HG03095 (cell line): ENCODE measurements around the gene NDUFS2.
A peak's percentile ranks its signal among the peaks of the same experiment; 100 is the strongest.

Source experiments
- ATAC-seq: cut with Tn5 transposase; IDR thresholded peaks from one replicate; pipeline ENCODE4 v1.9.1; 2021; ENCODE audit warnings: moderate library complexity; ENCODE audit not compliant: unreplicated experiment

Gene NDUFS2

DNA sequence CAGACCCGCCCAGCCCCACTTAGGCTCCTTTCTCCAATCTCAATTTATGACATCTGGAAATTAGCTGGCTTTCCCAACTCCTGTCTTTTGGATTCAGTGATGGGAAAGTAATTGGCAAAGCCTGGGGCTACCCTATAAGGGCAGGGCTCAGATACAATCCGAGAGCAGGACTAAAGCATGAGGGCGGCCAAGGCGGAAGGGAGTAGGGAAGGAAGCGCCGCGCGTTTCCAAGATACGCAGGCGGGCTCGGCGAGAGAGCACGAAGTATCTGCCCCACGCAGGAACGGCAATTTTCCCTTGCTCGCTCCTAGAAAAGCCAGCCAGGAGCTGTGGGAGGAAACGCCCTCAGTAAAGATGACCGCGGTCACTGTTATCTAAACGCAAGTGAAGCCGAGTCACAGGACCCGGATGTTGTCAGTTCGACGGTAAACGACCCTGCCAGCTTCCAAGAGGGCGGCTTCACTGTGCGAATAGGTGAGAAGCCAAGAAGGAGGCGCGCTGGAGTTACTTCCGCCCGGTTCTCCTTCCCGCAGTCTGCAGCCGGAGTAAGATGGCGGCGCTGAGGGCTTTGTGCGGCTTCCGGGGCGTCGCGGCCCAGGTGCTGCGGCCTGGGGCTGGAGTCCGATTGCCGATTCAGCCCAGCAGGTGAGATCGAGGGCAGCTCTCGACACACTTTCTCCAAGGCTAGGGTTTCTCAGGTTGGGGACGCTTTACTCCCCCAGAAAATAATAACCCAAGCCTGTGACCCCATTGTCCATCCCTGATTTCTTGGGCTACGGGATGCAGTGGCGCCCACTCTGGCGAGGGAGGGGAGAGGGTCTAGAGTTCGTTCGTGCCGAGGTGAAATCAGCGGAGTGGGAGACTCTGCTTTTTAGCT, at the start of gene NDUFS2:
Gene NDUFS2 (plus strand): TSS at position 532 of the 877 bp plus-strand sequence. CDS start 19 bp downstream, at position 551.
- ATAC-seq, result peak; percentile 92

DNA sequence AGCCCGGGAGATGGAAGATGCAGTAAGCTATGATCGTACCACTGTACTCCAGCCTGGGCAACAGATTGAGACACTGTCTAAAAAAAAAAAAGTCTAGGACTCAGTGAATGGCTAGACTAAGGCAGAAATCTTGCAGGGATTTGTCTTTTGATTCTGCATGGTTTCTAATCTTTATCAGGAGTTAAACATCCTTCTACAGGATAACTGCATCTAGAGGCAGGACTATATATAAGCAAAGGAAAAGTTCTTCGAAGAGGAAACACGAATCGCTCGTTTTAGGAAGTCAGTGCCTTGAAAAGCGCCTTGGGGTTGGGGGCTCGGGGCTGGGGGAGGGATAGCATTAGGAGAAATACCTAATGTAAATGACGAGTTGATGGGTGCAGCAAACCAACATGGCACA, 49.0 kb upstream of the NDUFS2 start:
- no peak for ATAC-seq

DNA sequence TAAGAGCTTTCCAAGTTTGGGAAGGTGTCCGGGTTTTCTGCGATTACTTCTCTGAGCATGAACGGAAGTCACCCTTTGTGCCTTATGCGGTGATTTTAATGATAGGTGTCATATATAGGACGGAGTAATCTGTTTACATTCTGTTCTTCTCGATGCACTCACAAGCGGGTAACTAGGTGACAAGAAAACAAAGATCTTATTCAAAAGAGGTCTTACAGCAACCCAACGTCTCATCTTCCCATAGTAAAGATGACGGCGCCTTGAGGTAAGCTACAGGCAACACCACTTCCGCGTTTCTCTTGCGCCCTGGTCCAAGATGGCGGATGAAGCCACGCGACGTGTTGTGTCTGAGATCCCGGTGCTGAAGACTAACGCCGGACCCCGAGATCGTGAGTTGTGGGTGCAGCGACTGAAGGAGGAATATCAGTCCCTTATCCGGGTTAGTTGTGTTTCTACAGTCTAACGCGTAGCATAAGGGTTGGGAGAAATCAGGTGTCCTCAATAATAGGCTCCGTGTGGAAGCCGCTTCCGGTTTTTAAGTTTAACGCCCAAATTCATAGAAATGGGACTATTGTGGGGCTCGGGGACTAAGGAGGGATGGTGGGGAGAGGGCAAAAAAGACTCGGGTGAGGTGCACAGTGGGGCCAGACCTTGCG, 48.4 kb upstream of the NDUFS2 start, which contains the start of gene UFC1:
Gene UFC1 (plus strand): TSS at position 297 of the 656 bp plus-strand sequence. CDS start 20 bp downstream, at position 317.
- peak; percentile 68 for ATAC-seq

DNA sequence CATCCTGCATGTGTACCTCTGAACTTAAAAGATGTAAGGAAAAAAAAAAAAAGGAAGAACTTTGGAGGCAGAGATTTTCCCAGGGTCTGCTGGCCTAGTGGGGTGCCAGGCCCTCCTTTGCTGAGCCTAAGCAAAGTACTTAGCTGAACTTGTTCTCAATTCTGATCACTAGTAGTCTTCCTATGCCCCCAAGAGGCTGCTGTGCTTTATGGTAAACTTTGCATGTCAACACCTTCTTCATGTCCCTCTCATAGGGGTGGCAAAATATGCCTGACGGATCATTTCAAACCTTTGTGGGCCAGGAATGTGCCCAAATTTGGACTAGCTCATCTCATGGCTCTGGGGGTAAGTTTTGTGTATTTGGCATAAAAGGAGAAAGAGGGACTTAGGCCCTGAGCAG, 44.3 kb upstream of the NDUFS2 start:
- no peak for ATAC-seq

DNA sequence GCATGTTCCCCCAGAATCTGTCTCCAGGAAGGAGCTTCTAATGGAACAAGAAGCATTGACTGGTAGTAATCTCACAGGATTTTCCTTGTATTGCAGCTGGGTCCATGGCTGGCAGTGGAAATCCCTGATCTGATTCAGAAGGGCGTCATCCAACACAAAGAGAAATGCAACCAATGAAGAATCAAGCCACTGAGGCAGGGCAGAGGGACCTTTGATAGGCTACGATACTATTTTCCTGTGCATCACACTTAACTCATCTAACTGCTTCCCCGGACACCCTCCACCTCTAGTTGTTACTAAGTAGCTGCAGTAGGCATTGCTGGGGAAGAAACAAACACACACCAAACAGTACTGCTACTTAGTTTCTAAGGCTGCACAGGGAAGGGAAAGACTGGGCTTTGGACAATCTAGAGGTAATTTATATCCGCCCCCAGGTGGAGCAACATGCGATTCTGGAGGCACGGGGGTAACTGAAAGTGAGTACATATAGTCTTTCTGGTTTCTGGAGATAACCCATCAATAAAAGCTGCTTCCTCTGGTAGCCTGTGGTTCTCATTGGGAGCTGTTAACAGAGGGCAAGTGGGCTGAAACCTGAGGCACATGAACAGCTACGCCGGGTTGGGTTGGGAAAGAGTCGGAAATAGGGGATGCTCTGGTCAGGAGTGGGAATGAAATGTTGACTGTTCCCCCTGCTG, 43.7 kb upstream of the NDUFS2 start:
- no peak for ATAC-seq

DNA sequence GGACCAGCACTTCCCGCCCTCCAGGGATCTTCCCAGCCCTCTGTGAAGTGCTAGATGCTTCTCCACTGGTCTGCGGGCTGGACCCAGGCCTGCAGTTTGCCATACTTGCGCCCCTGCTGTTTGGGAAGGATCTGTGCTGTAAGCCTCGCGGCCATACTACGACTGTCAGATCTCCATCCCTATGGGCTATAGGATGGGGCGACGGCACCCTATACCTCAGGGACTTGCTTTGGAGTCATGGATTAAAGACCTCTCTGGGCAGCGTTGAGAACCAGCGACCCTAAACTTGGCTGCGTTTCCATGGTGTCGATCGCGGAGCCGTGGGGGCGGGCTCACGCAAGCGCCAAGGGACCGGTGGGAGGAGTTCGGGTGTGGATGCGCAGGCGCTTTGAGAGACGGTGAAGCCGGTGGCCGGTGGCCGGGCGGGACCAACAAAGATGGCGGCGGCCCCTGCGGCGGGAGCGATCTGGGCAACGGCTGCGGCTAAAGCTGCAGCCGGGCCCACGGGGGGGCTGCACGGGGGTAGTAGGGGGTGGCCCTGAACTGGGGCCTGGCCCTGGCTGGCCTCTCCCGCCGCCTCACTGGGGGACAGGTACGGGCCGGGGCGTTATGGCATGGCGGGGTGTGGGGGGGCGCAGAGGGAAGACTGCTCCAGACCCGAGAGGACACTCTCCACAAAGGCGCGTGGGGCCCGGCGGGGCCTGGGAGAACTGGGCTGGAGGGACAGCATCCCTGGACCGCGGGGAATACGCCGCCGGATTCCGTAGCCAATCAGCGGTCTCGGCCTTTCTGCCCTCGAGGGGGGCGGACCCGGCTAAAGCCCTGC, 42.9 kb upstream of the NDUFS2 start, which contains the start of gene USP21:
Gene USP21 (plus strand): TSS at position 414 of the 826 bp plus-strand sequence. CDS start 1,141 bp downstream, outside the sequence.
- peak; percentile 67 for ATAC-seq

DNA sequence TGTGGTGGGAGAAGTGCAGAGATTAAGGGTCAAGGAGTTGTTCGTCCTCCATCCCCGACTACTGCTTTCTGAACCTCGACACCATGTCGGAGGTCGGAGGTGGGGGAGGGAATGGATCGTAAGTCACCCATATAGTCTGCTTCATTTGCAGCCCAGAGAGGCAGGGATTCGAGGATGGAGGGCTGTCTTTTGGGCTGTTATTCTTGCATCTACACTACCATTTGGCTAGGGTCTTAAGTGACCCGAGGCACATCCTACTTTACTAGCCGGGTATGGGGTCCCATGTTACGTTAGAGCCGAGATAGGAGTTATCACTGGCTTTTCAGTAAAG, 42.3 kb upstream of the NDUFS2 start:
- no peak for ATAC-seq

DNA sequence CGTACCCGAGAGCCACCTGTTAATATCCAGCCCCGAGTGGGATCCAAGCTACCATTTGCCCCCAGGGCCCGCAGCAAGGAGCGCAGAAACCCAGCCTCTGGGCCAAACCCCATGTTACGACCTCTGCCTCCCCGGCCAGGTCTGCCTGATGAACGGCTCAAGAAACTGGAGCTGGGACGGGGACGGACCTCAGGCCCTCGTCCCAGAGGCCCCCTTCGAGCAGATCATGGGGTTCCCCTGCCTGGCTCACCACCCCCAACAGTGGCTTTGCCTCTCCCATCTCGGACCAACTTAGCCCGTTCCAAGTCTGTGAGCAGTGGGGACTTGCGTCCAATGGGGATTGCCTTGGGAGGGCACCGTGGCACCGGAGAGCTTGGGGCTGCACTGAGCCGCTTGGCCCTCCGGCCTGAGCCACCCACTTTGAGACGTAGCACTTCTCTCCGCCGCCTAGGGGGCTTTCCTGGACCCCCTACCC, 41.5 kb upstream of the NDUFS2 start:
- no peak for ATAC-seq

DNA sequence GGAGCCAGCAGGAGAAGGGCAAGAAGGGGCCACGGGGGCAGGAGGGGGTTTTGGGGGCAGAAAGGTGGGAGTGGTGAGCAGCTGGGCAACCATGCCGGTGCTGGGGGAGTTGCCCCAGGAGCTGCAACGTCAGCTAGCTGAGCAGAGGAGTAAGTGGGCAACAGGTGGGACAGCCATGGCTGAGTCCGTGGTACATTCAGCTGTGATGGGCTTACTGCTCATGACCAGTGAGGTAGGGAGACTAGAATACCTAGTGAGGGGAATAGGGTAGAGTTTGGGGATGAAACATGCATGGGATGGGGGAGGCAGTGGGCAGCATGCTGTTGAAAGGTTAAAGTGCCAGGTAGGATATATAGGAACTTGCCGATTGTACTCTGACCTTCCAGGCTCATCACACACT, 40.5 kb upstream of the NDUFS2 start:
- ATAC-seq, result no peak

DNA sequence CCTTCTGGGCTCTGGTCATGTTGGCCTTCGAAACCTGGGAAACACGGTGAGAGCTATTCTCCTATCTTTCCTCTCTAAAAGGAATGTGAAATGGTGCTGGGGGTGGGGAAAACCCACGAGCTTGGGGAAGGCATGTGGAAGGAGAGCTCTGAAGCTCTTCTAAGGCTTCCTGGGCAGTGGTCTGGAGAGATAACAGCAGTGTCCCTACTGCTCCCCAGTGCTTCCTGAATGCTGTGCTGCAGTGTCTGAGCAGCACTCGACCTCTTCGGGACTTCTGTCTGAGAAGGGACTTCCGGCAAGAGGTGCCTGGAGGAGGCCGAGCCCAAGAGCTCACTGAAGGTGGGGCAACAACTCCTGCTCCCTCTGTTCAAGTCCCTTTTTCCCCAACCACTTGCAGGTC, 40.1 kb upstream of the NDUFS2 start:
- no peak for ATAC-seq

DNA sequence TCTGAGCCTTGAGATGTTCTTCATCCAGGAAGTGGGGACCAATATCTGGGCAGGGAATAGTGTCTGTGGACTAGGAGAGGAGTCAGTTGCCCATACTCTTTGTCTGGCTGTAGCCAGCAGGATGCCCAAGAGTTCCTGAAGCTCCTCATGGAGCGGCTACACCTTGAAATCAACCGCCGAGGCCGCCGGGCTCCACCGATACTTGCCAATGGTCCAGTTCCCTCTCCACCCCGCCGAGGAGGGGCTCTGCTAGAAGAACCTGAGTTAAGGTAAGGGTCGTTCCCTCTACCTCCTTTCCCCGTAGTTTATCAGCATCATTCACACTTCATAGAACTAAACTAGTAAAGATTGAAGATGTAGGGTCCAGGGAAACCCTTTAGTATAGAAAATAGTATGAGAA, 39.4 kb upstream of the NDUFS2 start:
- ATAC-seq, result no peak

DNA sequence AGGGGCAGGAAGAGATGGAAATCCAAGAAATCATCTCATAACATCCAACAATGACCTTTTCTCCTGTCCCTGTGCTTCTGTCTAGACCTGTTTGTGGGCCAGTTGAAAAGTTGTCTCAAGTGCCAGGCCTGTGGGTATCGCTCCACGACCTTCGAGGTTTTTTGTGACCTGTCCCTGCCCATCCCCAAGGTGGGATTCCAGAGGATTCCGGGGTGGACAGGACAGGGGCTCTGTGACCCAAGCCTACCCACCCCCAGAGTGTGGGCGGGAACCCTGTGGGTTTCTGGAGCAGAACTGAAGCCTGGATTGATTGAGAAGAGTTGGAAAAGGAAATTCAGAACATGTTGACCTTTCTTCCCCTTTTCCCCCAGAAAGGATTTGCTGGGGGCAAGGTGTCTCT, 38.4 kb upstream of the NDUFS2 start:
- ATAC-seq, result no peak

DNA sequence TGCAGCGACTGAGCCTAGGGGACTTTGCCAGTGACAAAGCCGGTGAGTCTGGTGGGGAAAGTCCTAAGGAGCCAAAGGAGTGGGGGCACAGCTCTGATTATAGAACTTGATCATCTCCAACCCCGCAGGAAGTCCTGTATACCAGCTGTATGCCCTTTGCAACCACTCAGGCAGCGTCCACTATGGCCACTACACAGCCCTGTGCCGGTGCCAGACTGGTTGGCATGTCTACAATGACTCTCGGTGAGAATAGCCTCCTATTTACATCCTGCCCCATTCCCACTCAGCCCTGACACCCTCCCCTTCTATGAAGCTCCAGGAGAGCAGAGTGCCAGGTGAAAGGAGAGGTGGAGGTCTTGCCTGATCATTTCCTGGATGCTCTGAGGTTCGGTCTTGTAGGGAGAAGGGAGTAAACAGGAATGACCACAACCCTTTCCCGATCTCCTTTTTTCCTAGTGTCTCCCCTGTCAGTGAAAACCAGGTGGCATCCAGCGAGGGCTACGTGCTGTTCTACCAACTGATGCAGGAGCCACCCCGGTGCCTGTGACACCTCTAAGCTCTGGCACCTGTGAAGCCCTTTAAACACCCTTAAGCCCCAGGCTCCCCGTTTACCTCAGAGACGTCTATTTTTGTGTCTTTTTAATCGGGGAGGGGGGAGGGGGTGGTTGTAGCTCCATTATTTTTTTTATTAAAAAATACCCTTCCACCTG, 37.1 kb upstream of the NDUFS2 start:
- no peak for ATAC-seq

DNA sequence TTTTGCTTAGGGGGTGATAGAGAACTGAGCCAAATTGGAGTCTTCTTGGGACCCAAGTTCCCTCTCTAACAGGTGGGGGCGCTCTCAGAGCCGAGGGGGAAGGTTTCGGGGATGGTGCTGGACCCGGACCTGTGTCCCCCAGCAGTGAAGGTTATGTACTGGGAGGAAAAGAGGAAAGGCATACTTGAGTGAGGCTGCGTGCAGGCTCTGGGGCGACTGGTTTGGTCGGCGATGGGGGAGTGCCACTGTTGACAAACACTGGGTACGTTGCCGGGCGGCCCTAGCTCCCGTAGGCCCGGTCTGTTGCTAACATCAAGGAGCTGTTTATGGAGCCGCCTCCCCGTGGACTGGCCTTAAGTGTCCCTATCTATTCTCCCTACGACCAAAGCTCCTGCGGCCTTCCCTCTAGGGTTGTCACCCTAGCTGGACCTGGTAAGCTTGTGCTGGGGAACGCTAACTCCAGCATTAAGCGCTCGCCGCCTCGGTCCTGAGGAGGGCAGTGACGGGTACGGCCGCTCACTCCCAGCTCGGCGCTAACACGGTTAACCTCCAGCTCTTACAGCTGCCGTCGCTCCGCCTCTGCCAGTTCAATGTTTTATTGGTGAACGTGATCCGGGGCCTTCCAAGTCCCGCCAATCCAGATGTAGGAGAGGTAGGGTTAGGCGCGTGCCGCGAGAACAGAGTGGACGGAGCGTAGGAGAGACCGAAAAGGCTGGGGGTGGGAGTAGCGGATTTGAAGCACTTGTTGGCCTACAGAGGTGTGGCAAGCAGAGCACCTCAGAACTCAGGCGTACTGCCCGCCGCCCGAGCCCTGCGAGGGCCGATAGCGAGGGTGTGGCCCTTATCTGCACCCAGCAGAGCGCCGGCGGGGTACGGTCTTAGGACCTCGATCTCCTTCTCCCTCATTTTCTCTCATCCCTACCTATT, 36.2 kb upstream of the NDUFS2 start, which contains the start of gene PPOX:
Gene PPOX (plus strand): TSS at position 685 of the 927 bp plus-strand sequence. CDS start 422 bp downstream, outside the sequence.
- peak; percentile 87 for ATAC-seq

DNA sequence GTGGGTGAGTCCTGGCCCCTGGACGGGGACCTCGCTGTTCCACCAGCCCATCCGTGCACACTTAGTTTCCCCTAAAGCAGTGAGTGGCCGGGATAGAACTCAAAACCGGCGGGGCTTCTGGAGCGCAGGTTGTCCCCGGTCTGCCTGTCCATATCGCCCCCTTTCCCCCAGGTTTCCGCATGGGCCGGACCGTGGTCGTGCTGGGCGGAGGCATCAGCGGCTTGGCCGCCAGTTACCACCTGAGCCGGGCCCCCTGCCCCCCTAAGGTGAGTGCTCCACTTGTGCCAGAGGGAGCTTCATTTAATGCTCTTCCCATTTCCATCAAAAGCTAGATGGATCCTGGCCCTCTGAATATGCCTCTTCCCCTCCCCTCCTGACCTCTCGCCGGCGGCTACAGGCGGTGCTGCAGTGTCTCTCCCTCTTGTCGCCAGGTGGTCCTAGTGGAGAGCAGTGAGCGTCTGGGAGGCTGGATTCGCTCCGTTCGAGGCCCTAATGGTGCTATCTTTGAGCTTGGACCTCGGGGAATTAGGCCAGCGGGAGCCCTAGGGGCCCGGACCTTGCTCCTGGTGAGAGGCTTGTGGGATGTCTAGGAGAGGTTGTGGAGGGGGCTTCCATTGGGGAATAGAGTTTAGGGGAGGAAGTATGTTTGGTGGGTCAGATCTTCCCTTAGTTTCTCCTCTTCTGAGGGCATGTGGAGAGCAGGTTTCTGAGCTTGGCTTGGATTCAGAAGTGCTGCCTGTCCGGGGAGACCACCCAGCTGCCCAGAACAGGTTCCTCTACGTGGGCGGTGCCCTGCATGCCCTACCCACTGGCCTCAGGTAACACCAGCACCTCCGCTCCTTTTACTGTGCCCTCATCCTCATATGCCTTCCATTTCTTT, 35.3 kb upstream of the NDUFS2 start:
- peak; percentile 0 for ATAC-seq

DNA sequence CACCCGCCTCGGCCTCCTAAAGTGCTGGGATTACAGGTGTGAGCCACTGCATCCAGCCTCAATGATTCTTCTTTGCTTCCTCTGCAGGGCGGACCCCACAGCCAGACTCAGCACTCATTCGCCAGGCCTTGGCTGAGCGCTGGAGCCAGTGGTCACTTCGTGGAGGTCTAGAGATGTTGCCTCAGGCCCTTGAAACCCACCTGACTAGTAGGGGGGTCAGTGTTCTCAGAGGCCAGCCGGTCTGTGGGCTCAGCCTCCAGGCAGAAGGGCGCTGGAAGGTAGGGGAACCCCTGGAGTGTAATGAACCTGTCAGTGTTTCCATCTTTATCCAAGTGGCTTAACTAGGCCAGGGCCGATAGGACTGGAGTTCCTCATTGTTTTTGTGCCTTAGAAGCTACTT, 33.3 kb upstream of the NDUFS2 start:
- ATAC-seq, result no peak

DNA sequence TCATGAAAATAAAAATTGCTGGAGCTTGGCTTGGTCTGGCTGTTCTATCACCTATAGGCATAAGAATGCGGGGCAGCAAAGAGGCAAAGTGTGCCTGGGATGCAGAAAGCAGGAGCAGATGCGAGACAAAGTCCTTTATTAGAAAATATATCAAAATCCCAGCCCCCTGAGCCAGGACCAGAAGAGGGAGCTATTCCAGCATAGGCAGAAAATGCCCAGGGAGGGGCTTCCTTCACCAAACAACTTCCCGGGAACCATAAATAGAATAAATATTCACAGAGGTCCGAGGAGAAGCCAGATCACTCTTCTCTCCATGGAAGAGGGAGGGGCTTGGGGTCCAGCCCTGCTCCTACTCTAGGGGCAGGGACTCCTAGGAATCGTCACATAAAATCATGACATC, 31.0 kb upstream of the NDUFS2 start:
- ATAC-seq, result no peak

DNA sequence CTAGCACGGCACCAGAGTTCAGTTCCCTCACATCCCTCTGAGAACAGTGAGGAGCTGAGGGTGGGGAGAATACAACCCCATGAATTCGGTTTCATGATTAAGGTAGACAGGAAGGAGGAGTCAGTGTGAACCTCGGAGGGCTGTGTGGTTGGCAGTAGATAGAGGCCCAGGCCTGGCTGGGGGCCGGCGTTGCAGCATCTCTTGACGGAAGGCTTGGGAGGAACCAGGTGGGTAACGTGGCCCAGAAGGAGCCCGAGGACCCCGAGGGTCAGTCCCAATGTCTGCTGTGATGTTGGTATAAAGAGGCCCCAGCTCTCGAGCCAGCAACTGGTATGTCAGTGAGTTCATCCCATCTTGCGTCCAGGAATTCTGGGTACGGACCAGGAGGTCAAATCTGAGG, 30.5 kb upstream of the NDUFS2 start:
- ATAC-seq, result no peak
